Suppressor macrophage (primary cell): Measurements from ENCODE around the gene MUC13.

ENCODE experiments used
- DNase-seq, 4 experiments: peaks; one replicate each; pipeline ENCODE4 v3.0.0-alpha.2; 2020 to 2022

The MUC13 gene

DNA sequence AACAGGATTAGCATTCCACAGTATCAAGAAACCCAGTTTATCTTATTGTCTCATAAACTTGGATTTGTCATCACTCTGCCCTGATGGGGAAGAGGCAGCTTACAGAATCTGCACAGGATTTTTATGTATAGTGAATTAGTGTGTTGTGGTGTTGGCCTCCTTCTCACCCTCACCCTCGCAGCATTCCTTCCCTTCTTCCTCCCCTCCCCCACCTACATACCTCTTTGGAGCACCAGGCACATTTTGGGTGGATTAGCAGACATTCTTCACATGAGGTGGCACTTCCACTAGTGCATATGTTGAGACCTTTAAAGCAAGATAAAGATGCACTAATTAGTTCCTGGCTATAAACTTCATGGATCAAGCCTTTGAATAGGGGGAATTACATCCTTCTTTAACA, 61.3 kb downstream of the MUC13 start:
- DNase-seq: no peak

DNA sequence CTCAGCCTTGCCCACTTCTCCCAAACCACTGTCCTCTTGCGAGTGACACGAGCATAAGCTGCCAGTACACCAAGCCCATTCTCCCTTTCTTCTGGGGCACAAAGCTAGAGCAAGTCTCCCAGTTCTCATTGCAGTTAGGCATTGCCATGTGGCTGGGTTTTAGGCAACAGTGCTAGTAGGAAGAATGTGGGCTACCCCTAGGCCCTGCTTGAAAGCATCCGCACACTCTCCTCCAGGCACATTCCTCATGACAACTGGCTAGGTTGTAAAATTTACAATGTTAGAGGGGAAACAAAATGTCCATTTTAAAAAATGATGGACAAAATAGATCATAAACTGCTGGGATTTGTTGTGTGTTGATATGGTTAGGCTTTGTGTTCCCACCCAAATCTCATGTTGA, 67.0 kb downstream of the MUC13 start:
- no peak for DNase-seq

DNA sequence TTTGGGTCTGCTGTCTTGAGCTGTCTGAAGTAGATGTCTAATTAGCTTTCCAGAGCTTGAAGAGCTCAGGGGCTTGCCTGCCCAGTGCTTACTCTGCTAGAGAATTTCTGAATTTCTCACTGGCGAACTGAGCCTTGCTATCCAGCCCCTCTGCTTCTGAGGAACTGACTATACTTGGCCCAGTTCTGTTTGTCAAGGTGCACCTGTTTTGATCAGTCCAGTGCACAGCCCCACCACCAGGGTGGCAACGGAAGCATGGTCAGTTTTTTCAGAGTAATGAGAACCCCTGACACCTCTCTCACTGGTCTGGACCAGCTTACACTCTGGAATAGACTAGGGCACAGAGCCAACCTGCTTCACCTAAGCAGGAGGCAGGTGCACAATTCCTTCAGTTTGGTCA, 72.5 kb downstream of the MUC13 start:
- DNase-seq: no peak

DNA sequence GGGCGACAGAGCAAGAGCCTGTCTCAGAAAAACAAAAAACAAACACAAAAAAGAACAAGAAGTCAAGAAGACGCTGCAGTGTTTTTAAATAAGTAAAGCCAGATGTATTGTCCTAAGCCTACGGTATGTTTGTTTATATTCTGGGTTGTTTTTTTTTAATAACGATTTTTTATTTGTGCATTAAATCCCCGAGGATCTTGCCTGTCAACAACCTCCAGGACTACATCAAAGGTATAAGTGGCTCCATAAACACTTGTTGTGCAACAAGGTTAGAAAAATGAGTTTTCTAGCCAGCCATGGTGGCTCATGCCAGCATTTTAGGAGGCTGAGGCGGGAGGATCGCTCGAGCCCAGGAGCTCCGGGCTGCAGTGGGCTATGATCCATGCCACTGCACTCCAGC, 73.5 kb downstream of the MUC13 start:
- DNase-seq: no peak

DNA sequence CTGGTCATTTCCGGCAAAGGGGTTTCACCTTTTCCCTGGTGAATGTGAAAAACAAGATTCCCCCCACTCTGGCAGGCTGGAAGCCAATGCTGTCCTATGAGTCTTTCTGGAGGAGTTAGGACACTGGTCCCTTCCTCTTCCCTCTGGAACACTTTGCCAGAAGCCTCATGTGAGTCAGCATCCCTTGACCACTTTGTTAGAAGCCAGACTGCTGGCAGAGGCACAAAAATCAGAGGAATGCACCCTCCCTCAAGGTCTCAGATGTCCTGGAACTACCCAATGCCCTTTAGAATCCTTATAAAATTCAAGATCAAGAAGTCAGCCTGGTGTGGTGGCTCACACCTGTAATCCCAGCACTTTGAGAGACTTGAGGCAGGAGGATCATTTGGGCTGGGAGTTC, 74.0 kb downstream of the MUC13 start:
- DNase-seq: peak; percentile 61 to 84 (median 76)

DNA sequence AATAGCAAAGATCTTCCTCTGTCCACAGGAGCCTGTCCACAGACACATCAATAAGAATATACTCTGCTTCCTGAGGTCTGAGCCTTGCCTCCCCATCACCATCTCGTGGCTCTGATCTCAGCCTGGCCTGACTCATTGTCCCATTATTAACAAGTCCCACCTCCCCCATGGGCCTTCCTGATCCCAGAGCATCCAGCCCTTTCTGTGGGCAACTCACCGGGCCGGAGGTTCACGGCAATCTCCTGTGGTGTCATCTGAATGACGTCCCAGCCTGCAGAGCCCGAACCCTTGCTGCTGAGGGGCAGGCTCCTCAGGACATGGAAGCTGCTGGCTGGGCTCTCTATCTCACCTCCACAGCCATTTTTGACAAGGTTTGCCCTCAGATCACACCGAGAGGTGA, 75.5 kb downstream of the MUC13 start:
- peak; percentile 75 to 91 (median 82) for DNase-seq

DNA sequence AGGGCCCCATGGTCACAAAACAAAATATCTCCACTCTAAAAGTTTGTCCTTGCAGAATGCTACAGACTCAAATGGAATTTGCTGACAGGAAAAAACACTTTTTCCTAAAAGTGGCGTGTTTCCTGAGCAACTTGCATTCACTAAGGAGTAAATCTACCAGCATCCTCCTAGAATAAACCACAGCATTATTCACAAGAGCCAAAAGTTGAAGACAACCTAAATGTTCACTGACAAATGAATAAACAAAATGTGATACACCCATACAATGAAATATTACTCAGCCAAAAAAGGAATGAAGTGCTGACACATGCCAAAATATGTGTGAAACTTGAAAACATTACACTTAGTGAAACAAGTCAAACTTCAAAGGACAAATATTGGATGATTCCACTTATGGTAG, 76.3 kb downstream of the MUC13 start:
- no peak for DNase-seq

DNA sequence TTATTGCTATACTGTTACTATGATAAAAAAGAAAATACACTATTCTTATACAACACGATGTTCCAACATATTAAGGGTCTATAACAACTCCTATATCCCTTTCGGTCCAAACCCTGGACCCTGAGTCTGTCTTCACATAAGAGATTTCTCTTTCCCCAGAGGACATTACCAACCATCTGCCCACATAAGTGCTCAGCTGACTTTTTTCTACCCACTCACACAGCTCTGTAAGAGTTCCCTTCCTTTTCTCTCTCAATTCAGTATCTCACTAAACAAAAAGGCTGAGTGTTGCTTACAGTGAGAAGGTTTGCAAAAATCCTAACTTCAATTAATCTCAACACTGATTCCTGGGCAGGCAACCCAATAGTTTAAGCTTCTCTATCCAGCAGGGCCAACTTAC, 77.9 kb downstream of the MUC13 start:
- DNase-seq: peak; percentile 65 to 88 (median 78)
